HFFc6 (cell line): Measurements from ENCODE around the gene EEF2K. TPM values are rescaled to one million over a fixed set of nuclear protein-coding genes. Genes with fewer than 3 reads are reported as not detected.

Experiments
- DNase-seq: peaks from one replicate; pipeline ENCODE4 v3.0.0-alpha.2; 2018
- H3K27ac Mint-ChIP-seq: 2 replicates; pipeline ENCODE4 v1.8.0; 2020; ENCODE audit warnings: mild to moderate bottlenecking, mixed read lengths
- H3K27me3 Mint-ChIP-seq: 2 replicates; pipeline ENCODE4 v1.8.0; 2021; ENCODE audit warnings: mild to moderate bottlenecking, moderate library complexity, mixed read lengths; ENCODE audit not compliant: insufficient read depth
- H3K36me3 Mint-ChIP-seq: 2 replicates; pipeline ENCODE4 v1.8.0; 2021; ENCODE audit warnings: low read depth, mixed read lengths
- H3K4me1 Mint-ChIP-seq: 2 replicates; pipeline ENCODE4 v1.8.0; 2020; ENCODE audit warnings: low read depth, mixed read lengths
- H3K4me3 Mint-ChIP-seq: 2 replicates; pipeline ENCODE4 v1.8.0; 2020; ENCODE audit warnings: mild to moderate bottlenecking, moderate library complexity, mixed read lengths
- H3K9me3 Mint-ChIP-seq: 2 replicates; pipeline ENCODE4 v1.8.0; 2020; ENCODE audit warnings: mild to moderate bottlenecking, mixed read lengths
- total RNA-seq, 6 experiments: library from RNA; stranded (reverse); fragmentation: NEBNext Ultra II Directional; extraction: Animal tissue kit (Norgen Biotek cat#: 25700); gene quantifications; 2 replicates in 1 of 6; 3 replicates in 5 of 6; pipeline ENCODE4 v1.2.3, GENCODE V29; 2021
- TF ChIP-seq, protein P1 (sequence below): fragments of 200-600 bp; sonication (generic); IDR thresholded peaks from 2 replicates; pipeline ENCODE4 v1.5.0; 2021; ENCODE audit warnings: antibody characterized with exemption, mild to moderate bottlenecking

The EEF2K gene
- total RNA-seq, 6 experiments from 2014 or later, result 21.5 to 26.6 (median 23.5) TPM

DNA sequence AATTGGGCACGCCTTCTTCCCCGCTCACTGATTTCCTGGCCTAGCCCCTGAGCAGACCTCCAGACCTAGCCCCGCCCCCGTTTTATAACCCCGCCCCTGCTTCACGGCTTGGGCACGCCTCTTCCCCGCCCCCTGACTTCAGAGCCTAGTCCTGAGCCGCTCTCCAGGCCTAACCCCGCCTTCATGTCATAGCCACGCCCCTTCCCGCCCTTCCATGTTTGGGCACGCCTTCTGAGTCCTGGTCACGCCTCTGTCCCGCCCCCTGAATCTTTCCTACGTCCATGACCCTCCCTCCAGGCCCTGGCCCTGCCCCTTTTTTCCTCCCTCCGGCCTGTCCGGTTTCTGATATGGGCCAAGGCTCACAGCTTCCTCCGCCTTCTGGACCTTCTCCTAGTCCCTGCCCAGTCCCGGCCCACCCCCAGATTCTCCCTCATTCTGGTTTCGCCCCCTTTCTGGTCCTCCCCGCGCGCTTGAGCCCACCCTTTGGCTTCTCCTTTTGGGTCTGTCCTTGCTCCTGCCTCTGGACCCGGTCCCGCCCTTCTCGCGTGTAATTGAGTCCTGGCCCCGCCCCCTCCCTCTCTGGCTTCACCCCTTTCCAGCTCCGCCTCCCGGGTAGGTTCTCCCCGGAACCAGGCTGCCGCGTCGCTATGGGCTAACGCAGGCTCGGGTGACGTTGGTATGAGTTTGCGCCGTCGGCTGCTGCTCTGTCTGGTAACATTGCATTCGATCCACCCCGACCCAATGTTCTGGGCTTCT, 15.1 kb upstream of the EEF2K start:
- Mint-ChIP-seq H3K27me3 (peaks cover 4% of the 10 kb centered on the region), H3K9me3 (no peaks in the 10 kb centered on the region; the same call in 1 of the 2 replicates), H3K4me3 (peak overlapping the region; percentile 96), H3K27ac (peak overlapping the region; percentile 100), H3K4me1 (peaks cover 53% of the 10 kb centered on the region), H3K36me3 (no peaks in the 10 kb centered on the region)
- DNase-seq, result peak; percentile 99
- TF ChIP-seq, protein P1, sequence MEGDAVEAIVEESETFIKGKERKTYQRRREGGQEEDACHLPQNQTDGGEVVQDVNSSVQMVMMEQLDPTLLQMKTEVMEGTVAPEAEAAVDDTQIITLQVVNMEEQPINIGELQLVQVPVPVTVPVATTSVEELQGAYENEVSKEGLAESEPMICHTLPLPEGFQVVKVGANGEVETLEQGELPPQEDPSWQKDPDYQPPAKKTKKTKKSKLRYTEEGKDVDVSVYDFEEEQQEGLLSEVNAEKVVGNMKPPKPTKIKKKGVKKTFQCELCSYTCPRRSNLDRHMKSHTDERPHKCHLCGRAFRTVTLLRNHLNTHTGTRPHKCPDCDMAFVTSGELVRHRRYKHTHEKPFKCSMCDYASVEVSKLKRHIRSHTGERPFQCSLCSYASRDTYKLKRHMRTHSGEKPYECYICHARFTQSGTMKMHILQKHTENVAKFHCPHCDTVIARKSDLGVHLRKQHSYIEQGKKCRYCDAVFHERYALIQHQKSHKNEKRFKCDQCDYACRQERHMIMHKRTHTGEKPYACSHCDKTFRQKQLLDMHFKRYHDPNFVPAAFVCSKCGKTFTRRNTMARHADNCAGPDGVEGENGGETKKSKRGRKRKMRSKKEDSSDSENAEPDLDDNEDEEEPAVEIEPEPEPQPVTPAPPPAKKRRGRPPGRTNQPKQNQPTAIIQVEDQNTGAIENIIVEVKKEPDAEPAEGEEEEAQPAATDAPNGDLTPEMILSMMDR, result no peak

DNA sequence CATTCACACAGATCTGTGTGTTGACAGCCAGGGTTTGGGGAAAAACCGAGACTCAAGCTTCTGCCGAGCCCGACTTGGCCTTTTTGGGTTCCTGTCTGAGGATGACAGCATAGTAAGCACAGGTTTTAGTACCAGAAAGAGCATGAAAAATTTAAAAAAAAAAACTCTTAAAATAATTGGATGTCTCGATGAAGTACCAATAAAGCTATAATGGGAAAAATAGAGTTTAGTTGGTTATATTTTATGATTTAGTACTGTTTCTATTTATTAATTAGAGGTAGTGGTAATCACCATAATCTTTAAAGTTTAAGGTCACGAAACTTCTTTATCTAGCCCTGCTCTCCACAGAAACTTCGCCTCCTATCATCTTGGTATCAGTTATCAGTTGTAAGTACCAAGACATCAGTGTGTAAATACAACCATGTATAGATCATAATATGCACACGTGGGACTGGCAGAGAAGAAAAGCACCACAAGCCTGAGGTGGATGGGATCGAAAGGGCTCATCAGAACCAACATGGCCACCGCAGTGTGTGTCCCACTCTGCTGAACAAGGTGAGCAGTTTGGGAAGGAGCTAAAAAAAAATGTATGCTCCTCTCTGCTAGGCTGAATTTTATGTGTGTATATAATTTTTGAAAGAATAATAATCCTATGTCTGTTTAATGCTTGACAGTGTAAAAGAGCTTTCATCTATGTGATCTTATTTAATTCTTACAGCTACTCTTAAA, 14.4 kb upstream of the EEF2K start:
- no peaks in the 10 kb centered on the region for H3K36me3 Mint-ChIP-seq
- peaks cover 4% of the 10 kb centered on the region for H3K27me3 Mint-ChIP-seq
- H3K4me3 Mint-ChIP-seq, result peak overlapping the region; percentile 96
- H3K27ac Mint-ChIP-seq, result peak overlapping the region; percentile 100
- peaks cover 53% of the 10 kb centered on the region for H3K4me1 Mint-ChIP-seq
- H3K9me3 Mint-ChIP-seq, result no peaks in the 10 kb centered on the region; the same call in 1 of the 2 replicates
- TF ChIP-seq, protein P1, result no peak
- no peak for DNase-seq

DNA sequence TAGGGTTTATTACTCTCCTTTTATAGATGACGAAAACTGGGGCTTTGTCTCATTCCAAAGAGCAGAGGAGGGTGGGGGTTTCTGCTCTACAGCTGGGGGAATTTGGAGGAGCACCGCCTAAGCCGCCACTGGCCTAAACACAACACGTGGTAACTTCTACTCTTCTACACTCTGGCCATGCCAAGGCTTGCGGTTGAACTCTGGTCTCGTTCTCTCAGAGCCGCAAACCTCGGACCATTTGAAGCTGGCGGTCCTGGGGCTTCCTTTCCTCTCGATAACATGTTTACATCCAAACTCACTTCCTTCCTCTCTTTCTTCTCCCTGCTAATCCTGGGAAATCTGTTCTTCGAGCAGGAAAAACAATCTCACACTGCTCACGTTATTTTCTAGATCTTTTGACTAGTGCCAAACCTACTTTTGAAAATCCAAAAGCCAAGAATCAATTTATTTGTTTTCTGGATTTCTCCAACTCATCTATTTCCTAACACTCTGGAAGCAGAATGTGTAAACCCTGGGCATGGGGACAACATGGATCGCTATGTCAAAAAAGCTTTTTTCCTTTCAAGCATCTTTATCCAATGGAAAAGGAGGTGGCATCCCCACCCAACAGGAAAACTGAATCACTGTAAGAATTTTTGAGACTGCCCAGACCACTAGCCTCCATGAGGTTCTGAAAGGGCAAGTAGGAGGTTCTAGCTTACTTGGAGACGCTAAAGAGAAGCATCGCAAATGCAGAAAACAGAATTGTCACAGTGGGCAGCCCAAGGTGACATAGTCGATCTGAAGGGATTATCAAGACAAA, 13.6 kb upstream of the EEF2K start:
- Mint-ChIP-seq H3K36me3 (no peaks in the 10 kb centered on the region), H3K27ac (peak overlapping the region; percentile 100), H3K27me3 (peaks cover 4% of the 10 kb centered on the region), H3K9me3 (no peaks in the 10 kb centered on the region; the same call in 1 of the 2 replicates), H3K4me1 (peaks cover 53% of the 10 kb centered on the region), H3K4me3 (peak overlapping the region; percentile 96)
- TF ChIP-seq, protein P1, result no peak
- peak; percentile 68 for DNase-seq

DNA sequence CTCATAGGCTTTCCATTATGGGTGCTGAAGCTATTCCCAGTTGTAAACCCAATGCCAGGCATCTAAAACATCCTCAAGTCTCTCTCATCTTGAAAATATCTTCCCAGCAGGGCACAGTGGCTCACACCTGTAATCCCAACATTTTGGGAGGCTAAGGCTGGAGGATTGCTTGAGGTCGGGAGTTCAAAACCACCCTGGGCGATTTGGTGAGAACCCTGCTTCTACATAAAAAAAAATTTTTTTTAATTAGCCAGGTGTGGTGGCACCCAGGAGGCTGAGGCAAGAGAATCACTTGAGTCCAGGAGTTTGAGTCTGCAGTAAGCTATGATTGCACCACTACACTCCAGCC, 13.0 kb upstream of the EEF2K start:
- DNase-seq, result no peak
- TF ChIP-seq, protein P1, result no peak
- Mint-ChIP-seq H3K27me3 (peaks cover 3% of the 10 kb centered on the region), H3K9me3 (no peaks in the 10 kb centered on the region; the same call in 1 of the 2 replicates), H3K4me1 (peaks cover 52% of the 10 kb centered on the region), H3K36me3 (no peaks in the 10 kb centered on the region), H3K27ac (no peak overlapping the region; the same call in 1 of the 2 replicates), H3K4me3 (no peak overlapping the region)

DNA sequence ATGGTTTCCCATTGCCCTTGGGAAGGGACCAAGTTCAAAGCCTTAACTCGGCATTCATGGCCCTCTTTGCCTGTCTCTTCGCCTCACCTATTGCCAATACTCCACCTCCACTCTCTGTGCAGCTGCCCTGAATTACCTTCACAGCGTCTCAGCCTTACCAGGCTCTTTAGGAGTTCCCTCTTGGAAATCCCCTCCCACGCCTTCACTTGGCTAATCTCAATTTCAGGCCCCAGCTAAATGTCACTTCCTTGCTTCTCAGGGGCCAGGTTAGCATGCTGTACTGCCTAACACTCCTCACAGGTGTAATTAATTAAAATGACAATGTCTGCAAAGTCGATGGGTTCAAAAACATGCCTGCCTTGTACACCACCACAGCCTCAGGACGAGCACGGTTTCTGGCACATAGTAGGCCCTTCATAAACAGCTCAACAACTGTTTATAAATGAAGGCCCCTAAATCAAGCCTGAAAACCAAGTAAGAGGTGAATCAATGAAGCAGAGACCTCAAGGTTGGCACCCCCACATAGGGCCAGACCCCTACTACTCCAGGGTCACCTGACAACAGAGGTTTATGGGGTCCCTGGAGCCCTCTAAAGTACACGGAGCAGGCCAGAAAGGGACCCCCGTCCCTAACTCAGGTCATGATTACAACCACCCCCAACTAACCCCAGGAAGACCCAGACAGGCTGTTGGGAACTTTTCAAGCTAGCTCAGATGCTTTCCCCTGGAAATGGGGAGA, 11.2 kb upstream of the EEF2K start:
- peaks cover 2% of the 10 kb centered on the region for H3K27me3 Mint-ChIP-seq
- no peak overlapping the region; the same call in 1 of the 2 replicates for H3K27ac Mint-ChIP-seq
- no peak for DNase-seq
- peak overlapping the region; percentile 89; the same call in 1 of the 2 replicates for H3K4me3 Mint-ChIP-seq
- TF ChIP-seq, protein P1, result no peak
- no peaks in the 10 kb centered on the region; the same call in 1 of the 2 replicates for H3K9me3 Mint-ChIP-seq
- H3K4me1 Mint-ChIP-seq, result peaks cover 52% of the 10 kb centered on the region
- no peaks in the 10 kb centered on the region for H3K36me3 Mint-ChIP-seq
